Dermis blood vessel endothelial cell (primary cell): ENCODE results near the gene SLC22A3. TPM values are rescaled to one million over a fixed set of nuclear protein-coding genes. Genes with fewer than 3 reads are reported as not detected.

Experiments
- DNase-seq: peaks from one replicate; pipeline ENCODE4 v3.0.0; 2010
- total RNA-seq: library from RNA; depleted of rRNA; stranded (reverse); fragments of >200 nt; gene quantifications from 2 replicates; pipeline ENCODE4 v1.2.3, GENCODE V29; 2014

SLC22A3 gene
- total RNA-seq, 1 donor from 2014 or later: under 0.01 TPM

DNA sequence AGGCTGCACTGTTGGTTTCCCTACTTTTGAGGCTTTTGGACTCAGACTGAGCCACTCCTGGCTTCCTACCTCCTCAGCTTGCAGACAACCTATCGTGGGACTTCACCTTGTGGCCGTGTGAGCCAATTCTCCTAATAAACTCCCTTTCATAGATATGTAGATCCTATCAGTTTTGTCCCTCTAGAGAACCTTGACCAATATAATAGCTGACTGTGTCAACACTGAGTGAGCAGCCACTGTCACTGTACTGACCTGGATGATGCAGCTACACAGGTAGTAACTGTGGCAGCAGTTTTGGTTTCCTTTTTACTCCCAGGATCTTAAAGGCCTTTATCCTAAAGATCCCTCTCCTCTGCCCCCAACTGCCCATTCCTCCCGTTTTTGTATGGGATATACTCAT is 70.2 kb downstream of the SLC22A3 start:
- DNase-seq: no peak

DNA sequence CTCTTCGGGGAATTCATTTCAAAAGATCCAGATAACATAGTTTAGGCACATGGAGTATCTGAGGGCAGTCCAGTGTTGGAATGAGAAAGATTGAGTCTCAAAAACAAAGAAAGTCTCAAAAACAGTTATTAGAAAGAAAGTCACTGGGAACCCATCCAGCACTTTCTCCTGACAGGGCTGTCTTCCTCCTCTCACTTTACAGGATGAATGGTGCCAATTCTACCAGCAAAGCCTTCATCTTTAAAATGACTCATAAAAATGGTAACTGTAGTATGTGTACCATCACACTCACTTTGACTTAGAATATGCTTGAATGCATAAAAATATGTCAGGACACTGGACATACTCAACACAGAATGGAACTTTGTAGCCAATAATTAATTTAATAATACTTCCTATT is 71.3 kb downstream of the SLC22A3 start:
- no peak for DNase-seq

DNA sequence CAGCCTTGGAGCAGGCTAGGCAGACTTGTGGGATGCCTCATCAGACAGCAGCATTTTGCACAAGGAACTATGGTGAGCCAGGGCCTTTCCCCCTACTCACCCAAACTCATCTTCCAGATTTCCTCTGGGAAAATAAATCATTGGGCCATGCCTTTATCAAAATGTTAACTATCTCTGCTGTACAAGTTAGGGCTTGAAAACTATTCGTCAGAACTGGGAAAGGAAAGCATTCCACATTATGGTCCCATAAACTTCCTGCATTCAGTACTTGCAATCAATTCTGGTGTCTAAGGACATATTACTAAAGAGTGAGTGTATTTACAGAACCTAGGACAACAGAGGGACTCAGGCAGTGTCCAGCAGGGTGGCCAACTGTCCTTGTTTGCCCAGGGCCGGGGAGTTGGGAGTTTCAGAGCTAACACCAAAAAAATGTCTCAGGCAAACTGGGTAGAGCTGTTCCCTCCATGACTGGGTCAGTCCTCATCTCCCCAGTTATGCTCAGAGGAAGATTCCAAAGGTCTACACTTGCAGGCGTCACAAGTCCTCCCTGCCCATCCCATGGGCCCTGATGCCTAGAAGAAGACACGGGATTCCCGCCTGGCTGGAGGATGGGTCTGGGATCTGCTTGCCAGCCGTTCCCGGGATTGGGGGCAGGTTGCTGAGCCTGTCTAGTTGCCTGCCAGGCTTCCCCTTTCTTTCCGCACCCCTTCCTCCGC is 72.2 kb downstream of the SLC22A3 start:
- no peak for DNase-seq

DNA sequence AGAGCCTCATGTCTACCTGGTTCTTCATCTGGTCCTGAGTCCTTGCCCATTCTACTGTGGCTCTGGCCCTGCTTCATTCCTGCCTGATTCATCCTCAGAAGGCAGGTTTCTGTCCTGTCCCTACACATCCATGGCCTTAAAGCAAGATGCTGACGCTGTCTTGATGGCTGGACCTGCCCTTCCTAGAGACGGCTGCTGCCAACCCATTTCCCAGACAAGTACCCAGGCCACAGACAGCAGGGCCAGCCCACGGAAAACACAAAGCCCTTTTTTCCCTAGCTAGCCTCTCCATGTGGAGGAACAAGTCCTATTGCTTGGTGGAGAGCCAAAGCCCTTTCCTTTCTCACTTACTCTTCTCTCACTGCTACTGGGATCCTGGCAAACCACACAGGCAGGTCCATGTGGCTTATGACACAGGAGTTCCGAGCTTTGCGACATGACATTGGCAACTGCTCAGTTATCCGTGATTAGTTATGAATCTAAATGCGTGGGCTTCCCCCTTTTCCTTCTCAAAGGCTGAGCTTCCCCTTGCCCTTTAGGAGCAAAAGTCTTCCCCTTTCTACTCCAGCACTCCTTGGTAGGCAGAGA is 72.9 kb downstream of the SLC22A3 start:
- no peak for DNase-seq

DNA sequence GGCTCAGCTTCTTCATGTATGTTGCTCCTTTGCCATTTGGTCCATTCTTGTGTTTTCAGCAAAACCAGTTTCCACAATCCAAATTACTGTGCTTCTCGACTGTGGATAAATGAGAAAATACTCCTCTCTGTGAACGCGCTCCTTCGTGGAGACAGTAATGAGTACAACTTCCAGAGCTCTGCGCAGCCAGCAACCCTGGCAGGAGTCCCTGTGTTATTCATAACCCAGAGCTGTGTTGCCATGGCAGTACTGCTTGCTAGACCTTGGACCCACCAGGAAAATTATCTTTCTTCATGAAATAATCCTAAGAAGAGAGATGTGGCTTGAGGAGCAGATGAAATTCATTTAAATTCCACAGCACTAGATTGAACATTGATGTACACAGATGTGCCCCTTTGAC is 73.7 kb downstream of the SLC22A3 start:
- DNase-seq: no peak

DNA sequence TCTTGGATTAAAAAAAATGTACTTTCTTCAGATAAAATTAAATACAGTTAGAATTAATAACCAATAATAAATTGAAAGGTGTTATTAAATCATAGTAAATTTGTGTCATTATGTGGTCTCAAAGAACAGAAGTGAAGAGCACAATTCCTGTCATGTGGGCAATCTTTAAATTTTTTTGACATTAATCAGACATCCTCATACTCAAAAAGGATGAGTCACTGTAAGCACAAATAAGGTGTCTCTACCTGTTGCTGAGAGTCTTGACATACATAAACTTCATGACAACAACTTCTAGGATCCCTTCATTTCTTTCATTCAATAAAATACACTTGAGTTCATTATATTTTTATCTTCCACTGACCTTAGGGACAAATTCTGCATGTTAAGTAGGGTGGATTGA is 76.1 kb downstream of the SLC22A3 start:
- DNase-seq: no peak

DNA sequence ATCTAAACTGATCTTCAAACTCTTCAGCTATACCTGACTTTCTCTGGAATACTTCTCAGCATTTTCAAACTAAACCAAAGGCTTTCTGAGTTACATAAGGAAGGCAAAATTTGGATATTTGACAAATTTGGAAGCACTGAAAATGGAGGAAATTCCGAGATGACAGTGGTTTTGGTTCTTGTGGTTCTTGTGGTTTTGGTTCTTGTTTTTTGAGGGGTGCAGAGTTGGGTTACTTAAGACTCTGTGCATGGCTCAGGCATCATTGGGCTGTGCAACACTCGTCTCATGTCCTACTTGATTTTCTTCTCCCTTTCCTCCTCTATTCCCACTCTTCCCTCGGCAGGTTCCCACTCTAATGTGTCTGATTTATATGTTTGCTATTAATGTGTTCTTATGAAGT is 78.0 kb downstream of the SLC22A3 start:
- no peak for DNase-seq

DNA sequence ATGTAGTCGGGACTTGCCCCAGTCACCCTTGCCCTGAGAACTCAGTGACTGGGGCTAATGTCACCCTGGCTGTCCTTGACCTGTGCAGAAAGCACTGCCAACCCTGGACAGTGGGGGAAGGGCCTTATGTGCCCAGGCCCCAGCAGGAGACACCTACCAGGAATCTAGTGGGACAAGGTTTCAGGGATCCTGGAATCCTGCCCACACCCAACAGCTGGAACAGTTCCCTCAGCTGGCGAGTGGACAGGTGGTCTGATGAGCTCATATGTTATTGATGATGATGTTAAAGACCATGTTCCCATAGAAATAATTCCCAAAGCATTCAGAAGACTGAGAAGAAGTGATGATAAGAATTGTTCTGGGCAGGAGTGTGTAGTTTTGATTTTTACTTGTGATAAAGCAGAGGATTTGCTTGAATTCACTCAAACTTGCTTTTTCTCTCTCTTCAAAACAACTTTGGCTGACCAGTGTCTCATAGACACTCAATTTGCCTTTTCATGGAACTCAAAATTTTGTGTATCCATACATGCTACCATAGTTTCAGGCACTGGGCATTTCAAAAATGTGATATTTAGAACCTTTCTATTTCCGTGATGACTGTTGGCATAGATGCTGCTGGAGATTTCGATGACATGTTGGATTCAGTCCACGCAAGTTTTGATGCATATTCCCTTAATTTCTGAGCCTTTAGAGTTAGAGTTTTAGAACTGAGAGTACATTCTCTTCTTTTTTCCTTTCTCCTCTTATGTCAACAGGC is 79.3 kb downstream of the SLC22A3 start:
- DNase-seq: no peak

DNA sequence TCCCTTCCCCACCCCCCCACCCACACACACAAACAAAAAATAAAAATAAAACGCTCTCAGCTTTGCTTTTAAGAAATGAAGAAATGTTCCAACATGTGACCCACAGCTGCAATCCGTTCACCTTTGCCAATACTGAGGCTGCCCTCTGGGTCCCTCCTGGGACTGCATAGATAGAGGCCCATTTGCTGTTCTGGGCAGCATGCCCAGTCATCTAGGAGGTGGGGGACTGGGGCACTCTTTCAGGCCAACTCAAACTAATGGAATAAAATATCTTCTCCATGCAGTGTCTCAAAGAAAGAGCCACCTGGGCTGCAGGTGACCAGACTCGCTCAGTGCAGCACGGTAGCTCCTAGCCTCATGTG is 79.9 kb downstream of the SLC22A3 start:
- DNase-seq: no peak

DNA sequence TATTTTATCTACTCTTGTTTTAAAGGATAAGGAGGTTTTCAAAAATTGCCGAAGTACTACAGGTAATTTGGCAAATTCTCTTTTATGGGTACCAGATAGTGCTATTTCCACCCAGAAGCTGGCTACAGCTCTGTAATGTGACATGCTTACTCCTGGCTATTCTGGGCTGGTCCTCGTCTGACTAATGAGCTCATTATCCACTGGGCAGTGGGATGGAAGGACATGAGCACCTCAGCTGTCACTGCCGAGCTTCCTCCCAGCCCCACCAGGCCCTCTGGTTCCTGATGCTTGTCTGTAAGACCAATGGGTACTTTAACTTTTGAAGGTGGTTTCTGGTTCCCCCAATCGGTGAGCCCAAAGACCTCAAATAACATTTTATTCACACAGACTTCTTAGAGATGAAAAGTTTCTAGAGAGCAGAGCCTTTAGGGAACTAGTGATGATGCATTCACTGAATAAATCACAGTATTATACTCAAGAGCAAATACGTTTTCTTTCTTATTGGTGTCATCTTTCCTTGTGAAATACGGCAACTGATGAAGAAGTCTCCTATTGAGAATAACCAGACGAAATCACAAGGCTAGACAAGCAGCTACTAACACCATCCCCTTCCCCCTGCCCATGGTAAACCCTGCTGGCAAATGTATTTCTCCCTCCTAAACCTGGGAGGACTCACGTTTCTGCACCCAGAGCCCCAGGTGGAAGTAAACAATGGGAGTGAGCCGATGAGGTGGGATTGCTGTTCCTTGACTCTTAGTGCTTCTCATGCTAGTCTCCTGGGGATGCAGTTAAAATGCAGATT is 80.8 kb downstream of the SLC22A3 start:
- DNase-seq: no peak

DNA sequence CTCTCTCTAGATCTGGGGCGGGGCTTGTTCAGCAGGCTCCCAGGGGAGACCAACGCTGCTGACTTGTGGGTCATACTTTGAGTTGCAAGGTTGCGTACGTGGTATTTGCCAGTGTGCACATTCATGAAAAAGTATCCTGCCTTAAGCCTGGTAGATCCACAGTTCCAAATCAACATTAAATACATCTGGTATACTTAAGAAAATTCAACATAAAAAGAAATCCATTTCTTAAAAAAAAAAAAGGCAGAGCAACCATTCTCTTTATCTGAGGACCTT is 81.4 kb downstream of the SLC22A3 start:
- no peak for DNase-seq

DNA sequence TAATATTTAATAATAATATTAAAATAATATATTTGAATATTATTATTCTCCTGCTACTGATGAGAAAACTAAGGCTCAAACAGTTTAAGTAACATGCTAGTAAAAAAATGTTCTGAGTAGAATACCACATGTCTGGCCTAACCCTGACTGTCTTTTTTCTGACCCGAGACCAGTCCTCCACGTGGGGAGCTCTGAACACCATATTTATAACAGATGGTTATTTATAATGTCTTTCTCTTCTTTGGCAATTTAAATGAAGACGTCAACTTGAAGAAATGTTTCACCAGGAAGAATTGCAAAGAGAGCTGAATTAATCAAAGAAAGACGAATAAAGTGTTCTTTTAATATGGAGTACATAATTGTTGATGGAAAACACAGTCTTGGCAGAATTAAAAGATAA is 82.0 kb downstream of the SLC22A3 start:
- no peak for DNase-seq

DNA sequence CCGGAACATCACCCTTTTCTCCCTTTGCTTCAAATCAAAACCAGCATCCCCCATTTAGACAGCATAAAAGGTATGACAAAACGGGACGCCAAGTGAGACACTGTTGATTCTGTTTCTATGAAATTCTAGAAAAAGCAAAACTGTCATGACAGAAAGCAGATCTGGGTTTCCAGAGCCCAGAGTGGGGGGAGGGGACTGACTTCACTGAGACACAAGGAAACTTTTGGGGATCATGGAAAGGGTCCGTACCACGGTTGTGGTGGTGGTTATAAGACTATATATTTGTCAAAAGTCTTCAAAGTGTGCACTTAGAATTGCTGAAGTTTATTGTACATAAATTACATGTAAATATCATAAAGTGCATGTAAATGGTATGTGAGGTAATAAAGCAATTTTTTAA is 82.6 kb downstream of the SLC22A3 start:
- no peak for DNase-seq

DNA sequence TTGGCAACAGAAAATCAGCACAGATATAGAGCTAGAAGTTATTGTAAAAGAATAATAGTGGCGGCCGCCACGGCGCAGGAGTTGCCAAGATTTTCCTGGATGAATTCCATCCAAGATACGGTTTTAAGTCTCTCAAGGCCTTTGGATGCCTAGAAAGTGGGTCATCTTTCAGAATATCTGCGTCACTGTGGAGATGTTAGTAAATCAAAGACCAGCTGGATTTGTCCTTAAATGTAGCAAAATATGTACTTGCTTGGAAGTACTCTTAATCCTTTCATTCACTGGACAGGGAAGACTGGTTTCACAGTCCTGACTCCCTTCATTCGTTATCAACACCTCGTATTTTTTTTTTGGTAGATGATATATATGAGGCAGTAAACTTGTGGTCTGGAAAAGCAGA is 83.0 kb downstream of the SLC22A3 start:
- DNase-seq: no peak

DNA sequence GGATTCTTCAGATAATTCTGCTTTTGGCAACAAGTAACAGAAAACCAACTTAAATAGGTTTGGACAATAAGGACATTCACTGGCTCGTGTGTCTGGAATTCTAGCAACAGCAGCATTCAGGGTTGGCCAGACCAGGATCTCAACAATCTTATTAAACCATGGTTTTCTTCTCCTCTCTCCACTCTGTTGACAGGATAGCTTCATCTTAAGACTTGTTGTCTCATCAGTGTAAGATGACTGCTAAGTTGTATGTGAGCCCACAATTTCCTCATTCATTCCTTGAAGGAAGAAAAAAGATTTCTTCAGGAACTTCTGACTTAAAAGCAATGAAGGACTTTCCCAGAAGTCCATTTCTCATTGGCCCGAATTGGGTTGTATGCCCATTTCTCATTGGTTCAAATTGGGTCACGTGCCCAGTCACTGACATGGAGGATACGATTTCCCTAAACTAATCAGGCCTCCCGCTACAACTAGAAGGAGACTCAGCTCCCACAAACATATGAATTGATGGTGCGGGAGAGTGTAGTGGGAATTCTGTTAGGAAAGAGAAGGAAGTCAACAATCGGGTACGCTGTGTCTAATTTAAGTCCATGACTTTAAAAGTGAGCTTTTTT is 83.7 kb downstream of the SLC22A3 start:
- no peak for DNase-seq

DNA sequence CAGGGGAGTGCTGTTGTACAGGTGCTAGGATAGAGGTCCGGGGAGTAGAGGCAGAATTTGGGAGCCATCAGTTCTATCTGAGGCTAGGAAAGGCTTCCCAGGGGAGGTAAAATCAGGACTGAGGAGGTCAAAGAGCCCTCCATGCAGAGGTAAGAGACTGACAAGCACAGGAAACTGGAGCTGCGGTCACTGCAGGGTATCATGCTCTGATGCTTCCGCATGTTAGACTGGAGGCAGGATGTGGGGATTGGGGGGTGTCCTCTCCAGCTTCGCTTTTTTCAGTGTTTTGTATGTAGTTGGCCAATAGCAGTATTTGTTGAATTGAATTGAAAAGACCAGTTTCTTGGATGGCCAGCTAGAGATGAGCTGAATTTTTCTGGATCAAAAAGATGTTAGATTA is 87.8 kb downstream of the SLC22A3 start:
- no peak for DNase-seq

DNA sequence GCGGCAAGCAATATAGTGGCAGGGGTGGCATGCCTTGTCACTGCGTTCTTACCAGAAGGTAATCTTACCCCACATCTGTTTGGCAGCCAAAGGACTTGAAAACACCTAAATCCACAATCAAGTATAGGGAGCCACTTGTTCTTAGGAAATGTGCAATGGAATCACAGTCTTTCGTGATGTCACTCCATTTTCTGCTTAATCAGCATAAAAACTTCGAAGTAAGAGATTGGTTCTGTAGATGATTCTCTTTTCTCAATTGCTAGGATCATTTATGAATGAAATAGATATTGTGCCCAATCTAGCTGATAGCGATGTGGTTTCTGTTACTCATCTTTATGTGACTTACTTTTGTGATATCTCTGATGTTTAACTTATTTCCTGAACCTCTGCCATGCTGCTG is 89.0 kb downstream of the SLC22A3 start:
- no peak for DNase-seq

DNA sequence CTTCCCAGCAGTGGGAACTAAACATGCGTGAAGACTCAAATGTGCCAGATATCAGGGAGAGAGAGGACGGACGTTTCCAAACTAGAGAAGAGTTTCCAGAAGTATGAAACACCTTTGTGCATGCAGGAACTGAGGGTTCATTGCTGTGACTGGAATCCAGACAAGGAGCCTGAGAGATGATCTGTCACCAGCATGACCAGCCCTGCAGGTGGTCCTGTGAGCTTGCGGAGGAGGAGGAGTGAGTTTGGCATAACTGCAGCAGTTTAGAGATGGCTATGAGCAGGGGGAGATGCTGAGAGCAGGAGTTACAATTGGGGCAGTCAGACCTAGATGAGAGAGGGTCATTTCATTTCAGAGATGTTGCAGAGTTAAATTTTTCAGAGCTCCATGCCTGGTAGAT is 89.6 kb downstream of the SLC22A3 start:
- DNase-seq: no peak

DNA sequence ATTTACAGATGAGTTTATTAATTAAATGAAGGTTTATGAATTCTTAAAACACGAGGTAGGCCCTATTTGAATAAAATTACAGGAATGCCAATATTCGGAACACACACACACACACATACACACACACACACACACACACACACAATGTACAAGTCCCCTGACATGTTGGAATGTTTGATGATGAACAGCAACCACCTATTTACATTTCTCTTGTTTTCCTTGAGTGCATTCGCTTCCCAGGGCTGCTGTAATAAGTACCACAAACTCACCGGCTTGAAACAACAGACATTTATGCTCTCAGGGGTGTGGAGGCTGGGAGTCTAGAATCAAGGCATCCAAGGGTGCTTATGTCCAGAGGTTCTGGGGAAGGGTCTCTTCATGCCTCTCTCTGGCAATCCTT is 90.3 kb downstream of the SLC22A3 start:
- no peak for DNase-seq

DNA sequence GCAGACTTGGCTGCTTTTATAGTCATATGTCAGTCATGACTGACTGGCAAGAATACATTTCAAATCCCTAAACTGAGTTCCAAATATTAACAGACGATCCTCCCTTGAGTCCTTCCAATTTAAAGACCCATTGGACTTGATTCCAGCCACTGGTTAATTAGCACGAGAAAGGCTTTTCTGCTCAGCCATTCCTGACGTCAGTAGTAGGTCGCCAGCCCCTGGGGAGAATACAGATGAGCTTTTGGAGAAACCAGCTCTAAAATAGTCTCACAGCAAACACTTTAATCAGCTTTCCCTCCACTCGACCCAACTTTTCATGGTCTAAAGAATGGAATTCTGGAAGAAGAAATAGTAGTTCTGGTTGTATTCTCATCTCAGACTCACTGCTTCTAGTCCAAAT is 91.6 kb downstream of the SLC22A3 start:
- no peak for DNase-seq

DNA sequence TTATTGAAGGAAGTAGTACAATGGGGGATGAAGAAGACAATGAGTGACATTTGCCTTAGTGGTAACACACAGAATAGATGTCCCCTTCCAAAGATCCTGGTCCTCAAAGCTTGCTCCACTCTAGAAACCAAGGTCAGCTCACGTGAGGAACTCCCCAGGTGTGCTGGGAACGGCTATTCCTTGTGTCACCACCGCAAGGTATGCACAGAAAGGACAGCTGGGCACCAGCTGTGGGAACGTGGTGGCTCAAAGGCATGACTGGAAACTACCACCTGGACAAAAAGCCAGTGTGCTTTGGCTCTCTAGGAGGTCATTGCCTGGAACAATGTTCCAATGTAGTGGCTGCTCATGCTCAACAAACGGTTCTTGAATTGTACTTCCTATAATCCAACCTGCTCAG is 94.0 kb downstream of the SLC22A3 start:
- DNase-seq: no peak

DNA sequence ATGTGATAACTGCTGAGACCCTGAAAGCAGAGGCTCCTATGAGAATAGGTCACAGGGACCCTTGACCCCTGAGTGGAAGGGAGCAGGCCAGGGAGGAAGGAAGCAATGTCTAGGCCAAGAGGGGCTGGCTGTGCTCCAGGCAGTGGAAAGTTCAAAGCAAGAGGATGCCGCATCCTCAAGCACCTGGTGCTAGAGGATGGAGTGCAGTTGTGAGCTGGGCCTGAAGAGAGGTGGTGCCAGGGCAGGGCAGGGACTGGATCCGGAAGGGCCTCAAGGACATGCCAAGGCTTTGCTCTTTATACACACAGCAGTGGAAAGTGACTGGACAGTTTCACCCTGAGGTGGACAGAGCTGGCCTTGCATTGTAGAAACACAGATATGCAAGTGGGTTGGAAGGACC is 97.0 kb downstream of the SLC22A3 start:
- DNase-seq: no peak

DNA sequence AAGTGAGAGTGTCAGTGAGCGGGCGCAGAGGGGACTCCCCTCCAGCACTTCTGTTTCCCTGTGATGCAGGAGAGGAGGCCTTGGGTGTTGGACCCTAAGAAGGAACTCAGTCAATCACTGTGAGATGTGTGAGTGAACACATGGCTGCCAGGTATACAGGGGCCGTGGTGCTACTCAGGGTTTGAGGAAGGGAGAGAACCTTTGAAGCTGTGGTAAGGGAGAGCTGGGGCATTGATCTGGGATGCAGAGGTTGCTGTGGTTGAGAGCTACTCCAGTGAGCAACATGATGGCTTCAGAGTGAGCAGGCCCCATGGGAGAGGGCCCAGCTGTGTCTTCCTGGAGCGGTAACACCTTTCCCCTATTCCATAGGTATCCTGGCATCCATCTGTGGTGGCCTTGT is 99.2 kb downstream of the SLC22A3 start:
- no peak for DNase-seq
